ENCODE results near the gene MRPL55.
A peak's percentile ranks its signal among the peaks of the same experiment; 100 is the strongest.

DNA sequence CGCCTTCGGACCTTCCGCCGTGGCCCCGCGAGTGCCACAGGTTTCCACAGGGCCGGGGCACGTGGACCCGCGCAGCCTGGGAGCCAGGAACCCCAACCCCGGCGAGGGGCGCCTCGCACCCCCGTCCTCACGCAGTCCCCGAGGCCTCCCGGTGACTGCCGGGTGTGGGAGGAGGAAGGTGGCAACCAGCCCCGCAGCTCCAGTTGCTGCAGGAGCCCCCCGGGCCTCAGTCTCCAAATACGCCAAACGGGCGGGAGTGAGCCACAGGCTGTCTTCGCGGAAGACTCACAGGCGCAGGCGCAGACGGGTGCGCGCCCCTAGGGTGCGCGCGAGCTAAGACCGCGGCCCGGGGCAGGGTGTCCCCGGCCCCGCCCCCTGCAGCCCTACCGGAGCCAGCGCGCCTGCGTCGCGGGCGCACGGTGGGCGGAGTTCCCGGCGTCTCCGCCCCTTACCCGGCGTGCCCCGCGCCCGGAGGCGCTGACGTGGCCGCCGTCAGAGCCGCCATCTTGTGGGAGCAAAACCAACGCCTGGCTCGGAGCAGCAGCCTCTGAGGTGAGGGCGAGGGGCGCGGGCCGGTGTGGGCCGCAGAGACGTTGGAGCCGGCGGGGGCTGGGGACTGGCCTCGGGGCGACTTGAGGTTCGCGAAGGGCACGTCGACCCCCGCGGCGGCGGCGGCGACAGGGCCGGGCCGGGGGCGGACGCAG lies 26.7 kb downstream of the MRPL55 start, which contains the start of gene ARF1:
- TF ChIP-seq, protein P1, sequence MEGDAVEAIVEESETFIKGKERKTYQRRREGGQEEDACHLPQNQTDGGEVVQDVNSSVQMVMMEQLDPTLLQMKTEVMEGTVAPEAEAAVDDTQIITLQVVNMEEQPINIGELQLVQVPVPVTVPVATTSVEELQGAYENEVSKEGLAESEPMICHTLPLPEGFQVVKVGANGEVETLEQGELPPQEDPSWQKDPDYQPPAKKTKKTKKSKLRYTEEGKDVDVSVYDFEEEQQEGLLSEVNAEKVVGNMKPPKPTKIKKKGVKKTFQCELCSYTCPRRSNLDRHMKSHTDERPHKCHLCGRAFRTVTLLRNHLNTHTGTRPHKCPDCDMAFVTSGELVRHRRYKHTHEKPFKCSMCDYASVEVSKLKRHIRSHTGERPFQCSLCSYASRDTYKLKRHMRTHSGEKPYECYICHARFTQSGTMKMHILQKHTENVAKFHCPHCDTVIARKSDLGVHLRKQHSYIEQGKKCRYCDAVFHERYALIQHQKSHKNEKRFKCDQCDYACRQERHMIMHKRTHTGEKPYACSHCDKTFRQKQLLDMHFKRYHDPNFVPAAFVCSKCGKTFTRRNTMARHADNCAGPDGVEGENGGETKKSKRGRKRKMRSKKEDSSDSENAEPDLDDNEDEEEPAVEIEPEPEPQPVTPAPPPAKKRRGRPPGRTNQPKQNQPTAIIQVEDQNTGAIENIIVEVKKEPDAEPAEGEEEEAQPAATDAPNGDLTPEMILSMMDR (optimal IDR thresholded peaks at IDR 0.05 in 1 of 3, IDR thresholded peaks at IDR 0.05 in 1 of 3, conservative IDR thresholded peaks at IDR 0.05 in 1 of 3; ENCODE audit: extremely low read depth in 1 of 3, insufficient read depth in 2 of 3, low read length in 3 of 3): peak in 1 of 3 experiments; percentile 12
- TF ChIP-seq EZH2 (IDR thresholded peaks at IDR 0.05; ENCODE audit: low read length): no peak

Data from keratinocyte (primary cell).